Natural killer cell (primary cell): ENCODE measurements around the gene ZSCAN16. TPM values are rescaled to one million over a fixed set of nuclear protein-coding genes. Genes with fewer than 3 reads are reported as not detected.
A peak's percentile ranks its signal among the peaks of the same experiment; 100 is the strongest.

Experiments
- ATAC-seq, 3 donors: fragments of 150-1000 bp in 2 of 3; fragments of 200-7000 bp in 1 of 3; cut with Tn5 transposase; 1 replicate in 1 of 3; 2 replicates in 2 of 3; pipeline ENCODE4 v1.10.0; 2021; ENCODE audit warnings: mild to moderate bottlenecking in 2 of 3, moderate library complexity in 2 of 3
- DNase-seq, 2 donors: peaks; one replicate each; pipeline versions ENCODE4 v3.0.0 to v3.0.0-alpha.2; 2013 to 2021; ENCODE audit warnings: mixed read lengths in 1 of 2
- H3K27ac ChIP-seq: one replicate; pipeline ENCODE4 v1.5.1; 2013; ENCODE audit warnings: mild to moderate bottlenecking, low read length
- H3K27me3 ChIP-seq: one replicate; pipeline ENCODE4 v1.6.1; 2013; ENCODE audit warnings: low read length; ENCODE audit not compliant: control insufficient read depth, insufficient read depth
- H3K36me3 ChIP-seq: one replicate; pipeline ENCODE4 v1.6.1; 2013; ENCODE audit warnings: low read length; ENCODE audit not compliant: control insufficient read depth, insufficient read depth
- H3K4me1 ChIP-seq: one replicate; pipeline ENCODE4 v1.6.1; 2013; ENCODE audit warnings: low read length; ENCODE audit not compliant: control insufficient read depth, insufficient read depth
- H3K4me3 ChIP-seq: one replicate; pipeline ENCODE4 v1.5.1; 2013; ENCODE audit warnings: low read length
- H3K9me3 ChIP-seq: one replicate; pipeline ENCODE4 v1.6.1; 2013; ENCODE audit warnings: low read length; ENCODE audit not compliant: control insufficient read depth, insufficient read depth
- H3K27ac Mint-ChIP-seq, 2 donors: one replicate each; pipeline ENCODE4 v1.8.0; 2022; ENCODE audit warnings: mild to moderate bottlenecking in 2 of 2, mixed read lengths in 2 of 2, moderate library complexity in 1 of 2
- H3K27me3 Mint-ChIP-seq, 2 donors: one replicate each; pipeline ENCODE4 v1.8.0; 2022; ENCODE audit warnings: low read depth in 2 of 2, mixed read lengths in 2 of 2
- H3K36me3 Mint-ChIP-seq: one replicate; pipeline ENCODE4 v1.8.0; 2022; ENCODE audit warnings: mixed read lengths
- H3K4me1 Mint-ChIP-seq, 2 donors: one replicate each; pipeline ENCODE4 v1.8.0; 2022; ENCODE audit warnings: mixed read lengths in 2 of 2
- H3K4me3 Mint-ChIP-seq: one replicate; pipeline ENCODE4 v1.8.0; 2022; ENCODE audit warnings: mild to moderate bottlenecking, moderate library complexity, mixed read lengths
- H3K9me3 Mint-ChIP-seq, 2 donors: one replicate each; pipeline ENCODE4 v1.8.0; 2022; ENCODE audit warnings: mixed read lengths in 2 of 2
- WGBS: methylation state at CpG from one replicate; pipeline ENCODE4 v1.1.7; 2013; ENCODE audit warnings: missing lambda C conversion rate; ENCODE audit not compliant: insufficient coverage; 5-methylcytosine and 5-hydroxymethylcytosine counted together
- intact Hi-C: fragments of 100-400 bp; cut with micrococcal nuclease; formaldehyde crosslinking; loops from one replicate; pipeline ENCODE4 v1.14.2; 2022
- total RNA-seq, 4 donors: library from RNA; stranded (reverse); fragments of 120-200 nt in 1 of 4; gene quantifications; one replicate each; pipeline versions ENCODE4 v1.2.3 to v1.2.4, GENCODE V29; 2013 to 2022
- TF ChIP-seq, protein P1 (sequence below): fragments of 200-600 bp; IDR thresholded peaks from one replicate; pipeline ENCODE4 v1.8.0; 2022; ENCODE audit warnings: antibody characterized with exemption

The ZSCAN16 gene
- total RNA-seq, 3 donors from 2014 or later (not counting 1 experiment from before 2014, with no cell fraction given): 7.7 to 9.1 (median 7.8) TPM

DNA sequence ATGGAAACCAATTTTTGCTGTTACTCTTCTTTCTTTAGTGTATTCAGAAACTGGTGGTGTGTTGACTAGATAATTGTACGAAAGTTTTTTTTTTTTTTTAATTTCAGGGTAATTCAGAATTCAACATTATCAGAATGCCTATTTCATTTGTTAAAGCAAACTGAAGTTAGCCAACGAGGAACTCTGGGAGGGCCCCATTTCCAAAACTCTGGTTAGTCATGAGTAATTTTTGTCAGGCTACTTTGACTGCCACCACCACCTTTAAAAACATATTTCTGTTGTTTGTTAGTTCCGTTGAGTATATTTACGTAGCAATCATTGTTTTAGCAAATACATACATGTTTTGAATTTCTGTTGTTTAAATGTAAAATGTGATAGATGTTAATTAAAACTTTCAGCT lies 18.0 kb downstream of the ZSCAN16 start:
- H3K9me3 ChIP-seq: no peaks in the 10 kb centered on the region
- ATAC-seq (no peak), DNase-seq (no peak)
- H3K27me3 ChIP-seq: no peaks in the 10 kb centered on the region
- WGBS: no CpG with 5 or more reads among the region's 4 CpGs
- H3K4me1 ChIP-seq: peaks cover 16% of the 10 kb centered on the region
- H3K4me3 ChIP-seq: peak overlapping the region; percentile 84
- H3K36me3 ChIP-seq: peaks cover 13% of the 10 kb centered on the region
- peak overlapping the region; percentile 89 to 94 for H3K27ac Mint-ChIP-seq
- TF ChIP-seq, protein P1, sequence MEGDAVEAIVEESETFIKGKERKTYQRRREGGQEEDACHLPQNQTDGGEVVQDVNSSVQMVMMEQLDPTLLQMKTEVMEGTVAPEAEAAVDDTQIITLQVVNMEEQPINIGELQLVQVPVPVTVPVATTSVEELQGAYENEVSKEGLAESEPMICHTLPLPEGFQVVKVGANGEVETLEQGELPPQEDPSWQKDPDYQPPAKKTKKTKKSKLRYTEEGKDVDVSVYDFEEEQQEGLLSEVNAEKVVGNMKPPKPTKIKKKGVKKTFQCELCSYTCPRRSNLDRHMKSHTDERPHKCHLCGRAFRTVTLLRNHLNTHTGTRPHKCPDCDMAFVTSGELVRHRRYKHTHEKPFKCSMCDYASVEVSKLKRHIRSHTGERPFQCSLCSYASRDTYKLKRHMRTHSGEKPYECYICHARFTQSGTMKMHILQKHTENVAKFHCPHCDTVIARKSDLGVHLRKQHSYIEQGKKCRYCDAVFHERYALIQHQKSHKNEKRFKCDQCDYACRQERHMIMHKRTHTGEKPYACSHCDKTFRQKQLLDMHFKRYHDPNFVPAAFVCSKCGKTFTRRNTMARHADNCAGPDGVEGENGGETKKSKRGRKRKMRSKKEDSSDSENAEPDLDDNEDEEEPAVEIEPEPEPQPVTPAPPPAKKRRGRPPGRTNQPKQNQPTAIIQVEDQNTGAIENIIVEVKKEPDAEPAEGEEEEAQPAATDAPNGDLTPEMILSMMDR: no peak
- no peak overlapping the region for H3K27ac ChIP-seq
- peak overlapping the region; percentile 97 for H3K4me3 Mint-ChIP-seq
- H3K9me3 Mint-ChIP-seq: no peaks in the 10 kb centered on the region
- H3K4me1 Mint-ChIP-seq: peaks cover 48 to 61% of the 10 kb centered on the region in 2 donors
- no peaks in the 10 kb centered on the region for H3K36me3 Mint-ChIP-seq
- intact Hi-C loops: loop anchor here (5.0 kb wide), 2 partner anchors 110 to 255 kb away; partner anchors contain the start of genes ZKSCAN4 and ZSCAN12
- H3K27me3 Mint-ChIP-seq: no peaks in the 10 kb centered on the region

DNA sequence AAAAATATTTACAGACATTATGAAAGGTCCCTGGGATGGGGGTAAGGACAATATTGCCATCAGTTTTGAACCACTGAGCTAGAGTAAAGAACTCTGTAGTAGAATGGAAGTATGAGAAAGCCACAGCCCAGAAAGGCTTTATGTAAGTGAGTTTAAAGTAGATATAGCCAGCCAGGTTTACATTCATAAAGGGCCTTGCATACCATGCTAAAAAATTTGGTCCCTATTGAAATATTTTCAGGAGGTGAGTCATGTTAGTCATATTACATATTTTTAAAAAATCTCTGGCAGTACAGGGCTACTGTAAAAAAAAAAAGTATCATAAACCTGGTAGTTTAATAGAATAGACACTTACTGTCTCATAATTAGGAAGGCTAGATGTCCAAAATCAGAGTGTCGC lies 20.8 kb downstream of the ZSCAN16 start:
- DNase-seq (no peak), ATAC-seq (no peak)
- Mint-ChIP-seq H3K27ac (no peak overlapping the region), H3K27me3 (no peaks in the 10 kb centered on the region), H3K36me3 (peaks cover 4% of the 10 kb centered on the region), H3K4me3 (no peak overlapping the region), H3K4me1 (peaks cover 41 to 53% of the 10 kb centered on the region in 2 donors), H3K9me3 (no peaks in the 10 kb centered on the region)
- TF ChIP-seq, protein P1: no peak
- intact Hi-C loops: no loop called here
- 94% methylated on average over 1 of the region's 1 CpG for WGBS
- Histone ChIP-seq H3K9me3 (no peaks in the 10 kb centered on the region), H3K27me3 (no peaks in the 10 kb centered on the region), H3K27ac (no peak overlapping the region), H3K36me3 (peaks cover 34% of the 10 kb centered on the region), H3K4me1 (peaks cover 8% of the 10 kb centered on the region), H3K4me3 (no peak overlapping the region)

DNA sequence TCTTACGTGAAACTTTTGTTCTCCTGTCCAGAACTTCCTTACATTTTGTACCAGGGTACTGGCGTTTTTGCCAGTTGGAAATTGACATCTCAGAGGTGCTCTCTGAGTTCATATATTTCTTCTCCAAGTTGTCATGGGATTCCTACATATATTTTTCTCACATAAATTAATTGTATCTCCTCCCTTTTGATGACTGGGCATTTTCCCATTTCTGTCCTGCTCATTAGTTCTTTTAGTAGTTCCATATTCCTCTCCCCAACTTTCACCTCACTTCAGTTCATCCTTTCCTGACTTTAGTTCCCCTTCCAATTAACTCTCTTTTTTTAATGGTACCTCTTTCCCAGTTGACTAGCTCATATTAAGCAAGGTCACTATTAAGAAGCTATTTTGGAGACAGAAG lies 28.1 kb downstream of the ZSCAN16 start:
- no peak for ATAC-seq
- Mint-ChIP-seq H3K27me3 (no peaks in the 10 kb centered on the region), H3K4me3 (no peak overlapping the region), H3K27ac (no peak overlapping the region), H3K9me3 (no peaks in the 10 kb centered on the region), H3K36me3 (peaks cover 43% of the 10 kb centered on the region), H3K4me1 (peaks cover 4% of the 10 kb centered on the region in 2 donors)
- WGBS: 96% methylated on average over 2 of the region's 2 CpGs
- Histone ChIP-seq H3K27me3 (no peaks in the 10 kb centered on the region), H3K4me1 (no peaks in the 10 kb centered on the region), H3K36me3 (peaks cover 86% of the 10 kb centered on the region), H3K4me3 (no peak overlapping the region), H3K9me3 (no peaks in the 10 kb centered on the region), H3K27ac (no peak overlapping the region)
- intact Hi-C loops: no loop called here
- no peak for DNase-seq
- TF ChIP-seq, protein P1: no peak

DNA sequence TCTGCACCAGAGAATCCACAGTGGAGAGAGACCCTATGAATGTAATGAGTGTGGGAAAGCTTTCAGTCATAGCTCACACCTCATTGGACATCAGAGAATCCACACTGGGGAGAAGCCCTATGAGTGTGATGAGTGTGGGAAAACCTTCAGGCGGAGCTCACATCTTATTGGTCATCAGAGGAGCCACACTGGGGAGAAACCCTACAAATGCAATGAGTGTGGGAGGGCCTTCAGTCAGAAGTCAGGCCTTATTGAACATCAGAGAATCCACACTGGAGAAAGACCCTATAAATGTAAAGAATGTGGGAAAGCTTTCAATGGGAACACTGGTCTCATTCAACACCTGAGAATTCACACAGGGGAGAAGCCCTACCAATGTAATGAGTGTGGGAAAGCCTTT lies 29.1 kb downstream of the ZSCAN16 start:
- Histone ChIP-seq H3K27me3 (no peaks in the 10 kb centered on the region), H3K36me3 (peaks cover 80% of the 10 kb centered on the region), H3K4me3 (no peak overlapping the region), H3K27ac (no peak overlapping the region), H3K4me1 (no peaks in the 10 kb centered on the region), H3K9me3 (no peaks in the 10 kb centered on the region)
- ATAC-seq (no peak), DNase-seq (no peak)
- Mint-ChIP-seq H3K27ac (no peak overlapping the region), H3K4me1 (peaks cover 0 to 1% of the 10 kb centered on the region in 2 donors), H3K9me3 (no peaks in the 10 kb centered on the region), H3K4me3 (no peak overlapping the region), H3K36me3 (peaks cover 50% of the 10 kb centered on the region), H3K27me3 (no peaks in the 10 kb centered on the region)
- TF ChIP-seq, protein P1: no peak
- intact Hi-C loops: no loop called here
- 100% methylated on average over 1 of the region's 1 CpG for WGBS
